HFF-Myc (cell line): ENCODE results near the gene SERTM1.

ENCODE experiments used
- DNase-seq: peaks from one replicate; pipeline ENCODE4 v3.0.0-alpha.2; 2011; ENCODE audit warnings: low read depth; ENCODE audit errors: extremely low read depth
- H3K4me3 ChIP-seq: replicated peaks from 2 replicates; pipeline ENCODE4 v1.5.1; 2011; ENCODE audit warnings: low read depth, mild to moderate bottlenecking, control low read depth, low read length
- CTCF ChIP-seq: IDR thresholded peaks from 2 replicates; pipeline ENCODE4 v1.5.1; 2012; ENCODE audit warnings: mild to moderate bottlenecking, low read depth, low read length, control low read depth; ENCODE audit errors: missing control alignments

The SERTM1 gene

GRCh38 chr13:36717966-36718545, 44.2 kb downstream of the SERTM1 start:
- TF ChIP-seq CTCF, result no peak
- no peak overlapping the region for H3K4me3 ChIP-seq
- no peak for DNase-seq

- TF ChIP-seq CTCF, result no peak
- DNase-seq, result no peak
Observed at GRCh38 chr13:36718686-36719085, 44.9 kb downstream of the SERTM1 start.

GRCh38 chr13:36724141-36724540, 50.3 kb downstream of the SERTM1 start:
- DNase-seq, result no peak
- TF ChIP-seq CTCF, result no peak
- no peak overlapping the region for H3K4me3 ChIP-seq

More at GRCh38 chr13:36718686-36719085, 44.9 kb downstream of the SERTM1 start:
- H3K4me3 ChIP-seq, result no peak overlapping the region

GRCh38 chr13:36725936-36726335, 52.1 kb downstream of the SERTM1 start:
- DNase-seq, result no peak
- no peak for TF ChIP-seq CTCF

GRCh38 chr13:36728006-36728405, 54.2 kb downstream of the SERTM1 start:
- H3K4me3 ChIP-seq, result no peak overlapping the region
- no peak for DNase-seq
- TF ChIP-seq CTCF, result no peak

More at GRCh38 chr13:36725936-36726335, 52.1 kb downstream of the SERTM1 start:
- H3K4me3 ChIP-seq, result no peak overlapping the region

- H3K4me3 ChIP-seq, result no peak overlapping the region
- TF ChIP-seq CTCF, result peak; percentile 61
- peak; percentile 14 for DNase-seq
Observed at GRCh38 chr13:36736119-36736726, 62.4 kb downstream of the SERTM1 start.
